Neural cell (in vitro differentiated cells): ENCODE results near the gene FASTK. TPM values are rescaled to one million over a fixed set of nuclear protein-coding genes. Genes with fewer than 3 reads are reported as not detected.

ENCODE experiments used
- H2AFZ ChIP-seq: fragments of 200-600, 300-800 bp; sonication (generic), shearing (Covaris generic); 2 replicates; pipeline ENCODE4 v1.6.0; 2014; ENCODE audit warnings: low read depth, mild to moderate bottlenecking, antibody characterized with exemption, low read length, moderate library complexity
- H3F3A ChIP-seq: fragments of 200-600 bp; shearing (Covaris generic); 2 replicates; pipeline ENCODE4 v1.6.1; 2016; ENCODE audit warnings: mild to moderate bottlenecking, moderate library complexity, mixed read lengths, antibody characterized with exemption, low read length; ENCODE audit not compliant: insufficient read depth, poor library complexity, severe bottlenecking
- H3K27ac ChIP-seq: fragments of 200-600, 300-800 bp; sonication (generic), shearing (Covaris generic); 2 replicates; pipeline ENCODE4 v1.5.1; 2014; ENCODE audit warnings: mild to moderate bottlenecking, low read length, moderate library complexity
- H3K27me3 ChIP-seq: fragments of 300-800, 200-600 bp; sonication (generic), shearing (Covaris generic); 2 replicates; pipeline ENCODE4 v1.6.0; 2014; ENCODE audit warnings: mild to moderate bottlenecking, low read depth, low read length, moderate library complexity; ENCODE audit not compliant: insufficient read depth
- H3K36me3 ChIP-seq: fragments of 300-800, 200-600 bp; sonication (generic), shearing (Covaris generic); 2 replicates; pipeline ENCODE4 v1.5.1; 2014; ENCODE audit warnings: mild to moderate bottlenecking, antibody characterized with exemption, low read length, moderate library complexity; ENCODE audit not compliant: insufficient read depth
- H3K4me2 ChIP-seq: fragments of 300-800, 200-600 bp; sonication (generic), shearing (Covaris generic); 2 replicates; pipeline ENCODE4 v1.6.0; 2014; ENCODE audit warnings: mild to moderate bottlenecking, low read length
- H3K4me3 ChIP-seq: fragments of 300-800, 200-600 bp; sonication (generic), shearing (Covaris generic); 2 replicates; pipeline ENCODE4 v1.5.1; 2014; ENCODE audit warnings: mild to moderate bottlenecking, low read length, moderate library complexity
- H3K79me2 ChIP-seq: fragments of 200-600 bp; shearing (Covaris generic); replicated peaks from 2 replicates; pipeline ENCODE4 v1.6.0; 2014; ENCODE audit warnings: mild to moderate bottlenecking, low read length, moderate library complexity; ENCODE audit not compliant: insufficient read depth
- H3K9ac ChIP-seq: fragments of 300-800, 200-600 bp; sonication (generic), shearing (Covaris generic); 2 replicates; pipeline ENCODE4 v1.6.1; 2016; ENCODE audit warnings: mild to moderate bottlenecking, low read length, mixed read lengths
- H3K9me2 ChIP-seq: fragments of 200-600 bp; shearing (Covaris generic); 2 replicates; pipeline ENCODE4 v1.6.1; 2016; ENCODE audit warnings: mild to moderate bottlenecking, low read length, mixed read lengths; ENCODE audit not compliant: insufficient read depth
- H3K9me3 ChIP-seq: fragments of 200-600, 300-800 bp; sonication (generic), shearing (Covaris generic); 2 replicates; pipeline ENCODE4 v1.6.1; 2016; ENCODE audit warnings: mild to moderate bottlenecking, mixed run types, low read length, moderate library complexity, mixed read lengths
- H4K20me1 ChIP-seq: fragments of 200-600 bp; shearing (Covaris generic); 2 replicates; pipeline ENCODE4 v1.6.1; 2016; ENCODE audit warnings: mild to moderate bottlenecking, mixed run types; ENCODE audit not compliant: insufficient read depth
- CTCF ChIP-seq: fragments of 450-650 bp; IDR thresholded peaks from 2 replicates; pipeline ENCODE4 v1.5.1; 2014; ENCODE audit warnings: antibody characterized with exemption, mild to moderate bottlenecking, moderate library complexity; ENCODE audit not compliant: poor library complexity, severe bottlenecking
- EP300 ChIP-seq: fragments of 450-650 bp; conservative IDR thresholded peaks from 2 replicates; pipeline ENCODE4 v1.6.1; 2014; ENCODE audit warnings: antibody characterized with exemption, mild to moderate bottlenecking, moderate library complexity; ENCODE audit not compliant: poor library complexity, severe bottlenecking
- EZH2 ChIP-seq: fragments of 200-600, 300-800 bp; shearing (Covaris generic), sonication (generic); IDR thresholded peaks from 2 replicates; pipeline ENCODE4 v1.6.1; 2014; ENCODE audit warnings: antibody characterized with exemption, low read length, borderline replicate concordance, mild to moderate bottlenecking; ENCODE audit not compliant: insufficient read depth, poor library complexity, severe bottlenecking
- MXI1 ChIP-seq: fragments of 450-650 bp; conservative IDR thresholded peaks from 2 replicates; pipeline ENCODE4 v1.6.1; 2014; ENCODE audit warnings: antibody characterized with exemption, mild to moderate bottlenecking; ENCODE audit not compliant: poor library complexity, severe bottlenecking
- POLR2AphosphoS5 ChIP-seq: IDR thresholded peaks from 2 replicates; pipeline ENCODE4 v1.6.1; 2012
- RAD21 ChIP-seq: fragments of 450-650 bp; conservative IDR thresholded peaks from 2 replicates; pipeline ENCODE4 v1.6.1; 2014; ENCODE audit warnings: antibody characterized with exemption, mild to moderate bottlenecking, moderate library complexity
- REST ChIP-seq: IDR thresholded peaks from 2 replicates; pipeline ENCODE4 v1.6.1; 2012; ENCODE audit warnings: borderline replicate concordance
- SMC3 ChIP-seq: fragments of 450-650 bp; conservative IDR thresholded peaks from 2 replicates; pipeline ENCODE4 v1.6.1; 2014; ENCODE audit warnings: antibody characterized with exemption, mild to moderate bottlenecking, moderate library complexity; ENCODE audit not compliant: poor library complexity
- TAF1 ChIP-seq: IDR thresholded peaks from 2 replicates; pipeline ENCODE4 v1.6.1; 2012; ENCODE audit warnings: low read depth
- polyA plus RNA-seq: library from polyadenylated mRNA; depleted of rRNA; stranded (reverse); fragments of >200 nt; gene quantifications from 2 replicates; pipeline ENCODE4 v1.2.3, GENCODE V29; 2014

Gene FASTK
- polyA plus RNA-seq, 1 donor from 2014 or later, result 147 TPM

GRCh38 chr7:151095828-151096475, 15.3 kb upstream of the FASTK start:
- Histone ChIP-seq H3F3A (no peaks in the 10 kb centered on the region), H3K9me3 (no peaks in the 10 kb centered on the region), H4K20me1 (peaks cover 21% of the 10 kb centered on the region), H3K27ac (no peak overlapping the region), H3K4me2 (no peak overlapping the region), H3K4me3 (no peak overlapping the region), H3K27me3 (no peaks in the 10 kb centered on the region), H3K36me3 (no peaks in the 10 kb centered on the region), H3K9ac (no peak overlapping the region), H2AFZ (no peak overlapping the region), H3K9me2 (no peaks in the 10 kb centered on the region), H3K79me2 (peaks cover 63% of the 10 kb centered on the region)
- TF ChIP-seq MXI1, result no peak
- TF ChIP-seq TAF1, result no peak
- no peak for TF ChIP-seq CTCF
- no peak for TF ChIP-seq SMC3
- TF ChIP-seq POLR2AphosphoS5, result no peak
- no peak for TF ChIP-seq EZH2
- TF ChIP-seq REST, result no peak
- TF ChIP-seq RAD21, result no peak
- no peak for TF ChIP-seq EP300

- no peak overlapping the region for H3K4me2 ChIP-seq
- H3K27ac ChIP-seq, result no peak overlapping the region
- H3F3A ChIP-seq, result no peaks in the 10 kb centered on the region
- H4K20me1 ChIP-seq, result peaks cover 24% of the 10 kb centered on the region
- H3K27me3 ChIP-seq, result no peaks in the 10 kb centered on the region
- H2AFZ ChIP-seq, result no peak overlapping the region
- H3K9me2 ChIP-seq, result no peaks in the 10 kb centered on the region
- H3K9ac ChIP-seq, result no peak overlapping the region
- no peaks in the 10 kb centered on the region for H3K36me3 ChIP-seq
- peaks cover 68% of the 10 kb centered on the region for H3K79me2 ChIP-seq
- TF ChIP-seq CTCF (no peak), REST (no peak), RAD21 (no peak), SMC3 (no peak), EZH2 (no peak), MXI1 (no peak), TAF1 (no peak), POLR2AphosphoS5 (no peak)
- no peak overlapping the region for H3K4me3 ChIP-seq
- H3K9me3 ChIP-seq, result no peaks in the 10 kb centered on the region
These were observed 14.7 kb upstream of the FASTK start for GRCh38 chr7:151095123-151095797.
